Stimulated activated CD8-positive, alpha-beta memory T cell treated with anti-CD3 and anti-CD28 coated beads, Interleukin-15, amount 100 ng/mL, for 1 hour (primary cell): ENCODE measurements around the gene CHSY1.

Experiments used
- DNase-seq: peaks from one replicate; pipeline ENCODE4 v3.0.0-alpha.2; 2020; ENCODE audit warnings: low read depth

CHSY1 gene

DNA sequence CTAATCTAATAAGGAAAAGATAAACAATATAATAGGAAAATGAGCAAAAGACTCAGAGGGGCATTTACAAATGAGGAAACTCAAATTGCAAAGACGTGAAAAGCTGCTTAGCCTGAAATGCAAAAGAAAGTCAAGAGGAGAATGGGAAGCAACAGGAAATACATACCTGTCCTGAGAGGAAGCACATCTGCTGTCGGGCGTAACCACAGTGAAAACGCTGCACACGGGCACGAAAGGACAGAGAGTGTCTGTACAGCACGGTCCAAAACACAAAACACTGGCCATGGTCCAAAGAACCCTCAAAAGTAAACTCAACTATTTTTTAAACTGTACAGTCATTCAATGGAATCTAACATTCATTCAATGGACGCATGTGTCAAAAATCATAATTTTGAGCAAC lies 100.6 kb downstream of the CHSY1 start:
- no peak for DNase-seq

DNA sequence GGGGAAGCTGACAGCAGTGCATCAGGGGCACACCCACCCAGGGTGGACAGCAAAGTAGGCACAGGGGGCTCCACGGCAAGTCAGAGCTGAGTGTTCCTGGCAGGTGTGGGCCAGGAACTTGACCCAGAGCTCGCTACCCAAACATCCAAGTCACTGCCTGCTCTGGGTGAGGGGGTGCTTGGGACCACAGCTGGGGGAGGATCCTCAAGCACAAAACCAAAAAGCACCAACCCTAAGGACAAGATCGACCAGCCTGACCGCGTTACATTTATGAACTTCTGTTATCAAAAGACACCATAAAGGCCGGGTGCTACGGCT lies 101.2 kb downstream of the CHSY1 start:
- DNase-seq = no peak

DNA sequence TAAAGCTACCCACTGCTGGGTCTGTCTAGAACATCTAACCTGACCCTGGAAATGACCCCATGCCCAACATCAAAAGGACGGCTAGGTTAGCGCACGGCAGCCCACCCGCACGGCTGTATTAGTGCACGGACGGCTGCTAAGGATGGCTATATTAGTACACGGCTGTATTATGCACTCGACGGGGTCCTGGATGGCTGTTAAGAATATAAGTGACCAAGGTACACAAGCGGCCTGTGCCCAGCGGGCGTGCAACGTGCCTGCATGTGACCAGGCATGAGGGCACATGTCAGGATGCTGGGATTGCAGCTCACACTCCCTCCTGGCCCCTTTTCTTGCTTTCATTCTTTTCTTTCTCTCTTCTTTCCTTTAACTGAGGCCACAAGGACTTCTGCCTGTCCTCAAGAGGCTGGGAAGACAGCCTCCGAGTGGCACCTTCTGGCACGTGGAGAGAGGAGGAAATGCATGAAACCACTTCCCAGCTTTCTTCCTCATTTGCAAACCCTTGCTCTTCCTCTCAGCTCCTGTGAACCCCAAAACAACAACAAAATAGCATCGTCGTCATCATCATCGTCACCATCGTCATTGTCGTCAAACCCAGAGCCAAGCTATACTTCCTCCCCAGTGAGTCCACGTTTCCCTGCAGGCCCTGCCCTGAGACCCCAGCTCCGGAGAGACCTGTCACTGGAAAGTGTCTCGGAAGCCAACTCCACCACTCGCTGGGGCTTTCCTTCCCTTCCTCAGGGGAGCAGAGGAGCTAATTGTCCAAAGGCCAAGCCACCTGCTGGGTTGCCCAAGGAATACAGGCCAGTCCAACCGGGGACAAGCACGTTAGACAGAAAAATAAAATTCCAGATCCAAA lies 101.8 kb downstream of the CHSY1 start:
- no peak for DNase-seq

DNA sequence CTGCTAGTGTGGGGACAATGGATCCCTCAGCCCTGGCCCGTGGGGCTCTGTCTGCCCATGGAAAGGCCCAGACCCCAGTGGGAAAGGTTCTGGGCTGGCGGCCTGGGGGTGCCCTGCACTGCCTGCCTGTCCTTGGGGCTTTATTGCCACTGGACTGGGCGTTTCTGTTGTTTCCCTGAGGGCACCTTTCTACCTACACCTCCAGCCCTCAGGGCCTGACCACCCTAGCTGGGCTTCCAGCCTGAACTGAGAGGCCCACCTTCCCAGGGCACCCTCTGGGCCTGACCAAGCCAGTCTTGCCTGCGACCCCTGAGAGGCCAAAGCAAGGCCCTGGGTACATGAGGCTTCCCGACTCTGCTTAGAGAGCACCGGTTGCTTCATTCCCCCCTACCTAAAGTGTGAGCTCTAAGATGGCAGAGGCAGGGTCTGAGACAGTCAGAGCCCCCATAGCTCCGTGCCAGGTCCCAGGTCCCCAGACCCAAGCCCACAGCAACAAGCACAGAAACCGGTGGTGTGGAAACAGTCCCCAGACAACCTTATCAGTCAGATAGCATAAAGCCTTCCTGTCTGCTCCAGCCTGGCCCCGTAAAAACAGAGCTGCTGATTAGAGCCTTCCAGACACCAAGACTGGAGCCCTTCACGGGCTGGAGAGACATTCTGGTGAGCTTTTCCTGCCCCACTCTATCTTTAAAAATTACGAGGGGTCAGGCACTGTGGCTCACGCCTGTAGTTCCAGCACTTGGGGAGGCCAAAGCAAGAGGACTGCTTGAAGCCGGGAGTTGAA lies 102.8 kb downstream of the CHSY1 start:
- DNase-seq = no peak

DNA sequence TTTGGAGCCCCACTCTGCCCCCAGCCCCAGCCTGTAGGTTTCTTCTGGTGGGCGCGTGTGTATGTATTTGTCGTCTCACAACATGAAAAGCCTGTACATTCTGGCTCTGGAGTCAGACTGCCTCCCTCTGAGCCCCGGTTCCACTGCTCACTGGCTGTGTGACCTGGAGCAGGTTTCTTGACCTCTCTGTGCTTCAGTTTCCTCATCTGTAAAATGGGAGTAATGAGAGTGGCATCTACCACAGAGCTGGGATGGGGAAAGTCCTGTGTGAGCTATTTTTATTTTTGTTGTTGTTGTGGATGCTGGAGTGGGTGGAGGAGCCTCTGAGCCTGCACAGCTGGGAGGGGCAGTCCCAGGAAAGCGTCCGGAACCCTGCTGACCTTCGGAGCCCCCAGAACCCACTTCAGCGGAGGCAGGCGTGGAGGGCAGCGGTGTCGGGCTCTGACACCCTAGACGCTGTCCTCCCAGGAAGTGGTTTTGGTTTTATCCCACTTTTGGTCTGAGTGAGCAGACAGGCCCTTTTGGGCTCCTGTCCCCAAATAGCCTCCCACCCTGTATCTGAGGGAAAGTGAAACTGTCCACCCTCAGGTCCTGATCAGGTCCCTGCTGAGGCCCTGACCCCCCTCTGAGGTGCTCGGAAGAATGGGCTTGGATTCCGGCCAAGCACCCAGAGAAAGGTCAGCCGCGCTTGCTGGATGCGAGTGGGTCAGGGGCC lies 103.5 kb downstream of the CHSY1 start:
- no peak for DNase-seq

DNA sequence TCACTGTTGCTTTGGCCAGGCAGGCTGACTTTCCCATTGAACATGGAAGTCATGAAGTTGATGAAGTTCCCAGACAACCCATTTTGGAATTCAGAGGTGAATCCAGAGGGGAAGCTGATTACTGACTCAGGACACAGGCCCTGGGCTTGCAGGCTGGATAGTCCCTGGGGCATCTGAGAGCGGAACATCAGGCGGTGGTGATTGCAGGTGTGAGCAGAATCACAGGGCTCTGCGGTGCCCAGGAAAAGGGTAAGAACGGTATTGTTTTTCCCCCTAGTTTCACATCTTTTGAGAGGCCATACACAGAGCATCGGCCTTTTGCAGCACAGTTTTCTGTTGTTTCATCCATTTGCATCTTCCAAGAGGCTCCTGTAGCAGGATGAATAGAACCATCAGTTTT lies 104.7 kb downstream of the CHSY1 start:
- no peak for DNase-seq

DNA sequence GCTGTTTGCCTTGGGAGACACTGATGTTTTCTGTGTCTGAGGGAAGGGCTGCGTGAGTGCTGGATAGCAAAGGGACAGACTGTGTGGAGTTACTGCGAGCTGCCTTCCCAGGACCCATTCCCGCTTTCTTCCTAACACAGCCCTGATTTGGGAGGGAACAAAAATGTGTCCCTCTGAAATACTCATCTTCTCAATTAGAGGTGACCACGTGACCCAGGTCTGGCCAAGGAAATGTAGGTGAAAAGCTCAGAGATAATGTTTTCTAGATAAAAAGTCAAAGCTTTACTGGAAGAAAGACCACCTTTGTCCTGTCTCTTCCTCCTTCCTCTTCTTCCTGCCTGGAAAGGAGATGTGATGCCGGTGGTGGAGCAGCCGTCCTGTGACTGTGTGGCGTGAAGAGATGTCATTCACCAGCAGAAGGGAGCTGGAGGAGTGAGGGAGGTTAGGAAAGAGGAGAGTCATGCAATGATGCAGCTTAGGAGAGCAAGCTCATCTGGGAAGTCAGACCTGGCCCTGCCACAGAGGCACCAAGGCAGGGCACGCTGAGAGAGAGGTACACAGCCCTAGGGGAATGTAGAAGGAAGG lies 105.6 kb downstream of the CHSY1 start:
- no peak for DNase-seq

DNA sequence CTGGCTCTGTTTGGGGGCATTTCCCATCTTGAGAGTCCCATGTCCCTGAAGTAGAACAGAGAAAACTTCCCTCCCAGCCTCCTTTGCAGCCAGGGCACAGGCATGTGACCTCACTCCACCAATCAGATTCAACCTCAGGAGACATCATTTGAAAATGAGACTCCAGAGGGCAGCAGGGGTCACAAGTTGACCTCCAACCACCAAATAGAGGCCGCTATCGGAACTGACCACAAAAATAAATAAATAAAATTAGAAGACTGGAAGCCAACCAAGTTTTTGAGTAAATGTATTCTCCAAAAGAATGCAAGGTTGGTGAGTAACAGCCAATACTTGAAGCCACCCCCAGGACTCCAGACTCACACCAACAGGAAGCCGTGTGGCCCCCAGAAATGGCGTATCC lies 106.5 kb downstream of the CHSY1 start:
- DNase-seq = no peak

DNA sequence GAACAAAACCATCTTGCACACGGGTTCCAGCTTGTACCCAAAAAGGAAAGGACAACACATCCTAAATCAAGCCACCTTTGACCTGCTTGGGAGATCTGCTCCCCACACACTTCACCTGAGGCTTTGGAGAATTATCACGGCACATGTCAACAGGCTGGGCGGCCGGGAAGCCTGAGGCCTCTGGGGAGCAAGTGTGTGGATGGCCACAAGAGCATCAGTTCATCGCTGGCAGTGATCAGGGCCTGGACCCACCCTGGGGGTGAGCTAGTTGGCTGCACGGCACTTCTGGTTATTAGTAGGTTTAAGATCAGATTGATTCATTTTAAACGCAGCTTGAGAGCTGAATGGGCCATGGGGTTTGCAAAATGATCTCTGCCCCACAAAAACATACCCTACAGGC lies 108.5 kb downstream of the CHSY1 start:
- DNase-seq = no peak

DNA sequence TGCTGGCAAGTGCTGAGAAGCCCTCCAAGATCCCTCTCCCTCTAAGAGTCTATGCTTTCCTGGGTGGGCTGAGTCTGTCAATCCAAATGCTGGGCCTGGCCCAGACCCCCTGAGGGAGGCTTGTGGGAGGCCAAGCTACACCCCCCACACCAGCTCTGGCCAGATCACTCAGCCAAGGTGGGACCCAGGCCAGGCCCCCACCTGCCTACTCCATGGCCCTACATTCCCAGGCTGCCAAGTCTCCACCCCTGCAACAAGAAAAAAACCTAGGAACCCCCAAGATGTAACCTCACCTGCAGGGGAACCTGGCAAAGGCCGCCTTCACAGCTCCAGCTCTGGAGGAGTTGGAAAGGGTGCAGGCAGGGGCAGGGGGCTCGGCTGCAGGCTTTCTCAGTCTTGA lies 109.1 kb downstream of the CHSY1 start:
- no peak for DNase-seq

DNA sequence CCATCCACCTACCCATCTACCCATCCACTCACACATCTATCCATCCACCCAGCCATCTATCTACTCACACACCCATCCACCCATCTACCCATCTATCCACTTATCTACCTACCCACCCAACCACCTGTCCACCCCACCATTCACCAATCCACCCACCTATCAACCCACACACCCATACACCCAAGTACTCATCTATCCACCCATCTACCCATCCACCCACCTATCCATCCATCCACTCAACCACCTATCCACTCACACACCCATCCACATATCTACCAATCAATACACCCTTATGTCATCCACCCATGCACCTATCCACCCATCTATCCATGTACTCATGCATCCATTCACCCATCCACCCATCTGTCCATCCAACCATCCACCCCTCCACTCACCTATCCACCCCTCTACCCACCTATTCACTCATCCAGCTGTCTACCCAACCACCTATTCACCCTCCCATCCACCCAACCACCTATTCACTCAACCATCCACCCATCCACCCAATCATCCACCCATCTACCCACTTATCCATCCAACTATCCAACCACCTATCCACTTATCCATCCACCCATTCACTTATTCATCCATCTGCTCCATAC lies 109.8 kb downstream of the CHSY1 start:
- DNase-seq = no peak

DNA sequence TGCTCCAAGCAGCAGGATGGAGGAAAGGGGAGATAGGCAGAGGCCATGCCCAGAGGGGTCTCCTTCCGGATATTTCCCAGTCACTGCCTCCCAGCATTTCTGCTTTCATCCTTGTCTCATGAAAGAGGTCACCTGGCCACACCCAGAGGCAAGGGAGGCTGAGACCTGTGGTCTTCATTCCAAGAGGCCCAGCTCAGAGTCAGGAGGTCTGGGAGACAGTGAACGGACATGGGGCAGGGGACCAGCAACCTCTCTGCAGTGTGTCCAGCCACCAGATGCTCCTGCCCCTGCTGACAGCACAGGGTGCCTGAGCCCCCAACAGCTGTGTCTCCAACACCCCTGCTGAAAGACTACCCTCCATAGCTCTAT lies 111.2 kb downstream of the CHSY1 start:
- DNase-seq = no peak

DNA sequence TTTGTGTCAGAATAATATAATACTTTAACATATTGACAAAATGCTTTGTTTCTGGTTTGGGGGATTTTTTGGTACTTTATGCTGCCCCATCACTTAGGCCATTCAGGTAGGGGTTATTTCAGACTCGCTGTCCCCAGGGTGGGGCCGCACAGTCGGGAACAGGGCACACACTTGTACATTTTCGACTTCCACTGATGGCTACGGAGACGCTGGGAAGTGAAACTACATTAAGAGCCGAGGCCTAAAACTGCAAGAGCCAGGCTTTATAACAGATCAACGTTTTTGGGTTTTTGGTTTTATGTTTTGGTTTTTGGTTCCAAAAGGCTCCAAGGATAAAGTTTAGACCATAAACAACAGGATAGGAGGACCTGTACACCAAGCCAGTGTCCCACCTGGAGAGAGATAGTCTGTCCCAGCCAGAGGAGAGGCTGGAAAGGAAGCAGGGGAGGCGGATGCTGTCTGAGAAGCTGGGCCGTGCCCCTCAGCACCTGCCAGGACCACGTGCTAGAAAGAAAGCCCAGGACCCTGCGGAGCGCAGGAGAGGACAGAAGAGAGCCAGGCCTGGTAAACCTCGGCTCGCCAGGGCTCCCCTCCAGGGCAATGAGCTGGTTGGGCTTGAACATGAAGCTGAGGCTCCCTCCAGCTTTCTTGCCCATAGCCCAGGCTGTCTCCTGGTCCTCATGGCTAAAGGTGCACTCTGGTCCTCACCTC lies 111.7 kb downstream of the CHSY1 start:
- no peak for DNase-seq

DNA sequence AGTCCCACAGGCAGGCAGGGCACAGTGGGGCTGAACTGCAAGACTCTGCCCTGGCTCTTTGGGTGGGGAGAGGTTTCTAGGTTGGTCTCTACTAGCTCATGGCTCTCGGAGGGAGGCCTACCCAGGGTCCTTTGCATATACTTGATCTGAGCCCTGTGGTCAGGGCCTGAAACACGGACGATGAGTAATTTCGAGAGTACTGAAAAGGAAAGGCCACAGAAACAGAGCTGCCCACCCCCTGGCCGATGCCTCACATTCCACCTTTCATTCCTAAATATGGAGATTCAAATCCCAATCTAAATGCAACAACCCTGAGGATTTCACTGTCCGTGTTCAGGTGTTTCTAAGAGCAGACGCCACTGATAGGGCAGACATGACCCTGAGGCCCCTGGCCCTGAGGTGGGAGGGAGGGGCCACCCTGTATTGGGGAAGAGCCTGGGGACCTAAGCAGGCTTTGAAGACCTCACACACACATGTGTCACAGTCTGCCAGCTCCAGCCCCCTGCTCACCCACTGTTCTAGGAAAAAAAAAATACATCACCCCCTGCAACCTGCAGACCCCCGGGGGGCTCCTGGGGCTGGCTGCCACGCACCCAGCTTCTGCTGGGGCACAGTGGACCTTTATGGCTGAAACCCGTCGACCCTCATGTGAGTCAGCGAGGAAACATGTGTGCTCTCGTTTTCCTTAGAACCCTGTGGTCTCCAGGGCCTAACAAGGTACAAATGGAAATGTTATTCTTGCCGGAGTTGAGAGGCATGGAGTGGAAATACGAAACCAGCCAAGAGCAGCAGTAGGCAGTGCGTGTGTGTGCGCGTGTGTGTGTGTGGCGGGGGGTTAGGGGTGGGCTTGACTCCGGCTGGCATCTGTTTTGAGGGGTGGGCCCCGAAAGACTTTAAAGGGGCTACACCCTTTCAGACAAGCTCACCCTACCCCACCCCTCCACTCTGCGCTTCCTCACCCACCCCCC lies 112.7 kb downstream of the CHSY1 start:
- DNase-seq = no peak

DNA sequence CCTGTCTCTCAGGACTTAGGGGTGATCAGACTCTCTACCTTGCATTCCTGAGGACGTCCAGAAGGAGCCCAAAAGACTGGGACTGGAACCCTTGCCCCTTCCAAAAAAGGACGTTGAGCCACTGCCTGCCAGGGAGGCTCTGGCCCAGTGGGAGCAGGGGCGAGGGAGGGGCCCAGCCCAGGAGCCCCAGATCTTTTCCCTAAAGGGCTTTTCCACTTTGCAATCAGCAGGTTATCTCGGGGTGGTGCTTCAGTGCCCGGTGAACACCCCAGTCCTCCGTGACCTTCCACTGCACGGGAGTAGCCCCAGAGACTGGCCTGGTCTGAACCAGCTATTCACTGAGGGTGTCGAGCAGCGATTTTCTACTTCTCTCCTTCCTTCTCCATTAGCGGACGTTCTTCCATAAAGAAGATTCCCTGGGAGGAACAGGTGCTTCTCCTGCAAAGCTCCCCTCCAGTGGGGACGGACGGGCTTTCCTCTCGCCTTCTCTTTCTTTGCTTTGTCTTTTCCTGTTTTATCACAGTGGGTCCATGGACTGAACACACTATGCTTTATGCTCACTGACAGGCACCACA lies 113.7 kb downstream of the CHSY1 start:
- DNase-seq = no peak

DNA sequence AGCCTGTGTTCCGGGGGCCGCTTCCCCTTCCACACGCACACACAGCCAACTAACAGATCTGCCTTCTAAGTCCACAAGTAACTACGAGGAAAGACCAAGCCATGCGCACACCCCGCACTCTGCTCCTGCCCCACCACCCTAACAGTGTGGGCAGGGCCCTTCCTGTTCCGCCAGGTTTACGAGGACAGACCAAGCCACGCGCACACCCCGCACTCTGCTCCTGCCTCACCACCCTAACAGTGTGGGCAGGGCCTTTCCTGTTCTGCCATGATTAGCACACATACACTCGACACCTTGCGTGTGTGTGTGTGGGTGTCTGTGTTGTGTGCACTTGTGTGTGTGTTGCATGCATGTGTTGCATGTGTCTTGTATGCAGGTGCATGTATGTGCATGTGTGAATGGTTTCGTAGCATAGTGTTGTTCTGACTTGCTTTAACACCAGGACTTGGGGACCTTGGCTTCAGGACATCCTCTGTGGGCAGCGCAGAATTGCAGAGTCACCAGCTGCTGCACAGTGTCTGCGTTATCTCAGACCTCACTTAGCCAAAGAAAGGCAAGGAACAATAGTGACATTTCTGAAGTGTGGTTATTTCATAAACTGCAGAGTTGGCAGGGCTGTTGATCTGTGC lies 114.4 kb downstream of the CHSY1 start:
- DNase-seq = no peak

DNA sequence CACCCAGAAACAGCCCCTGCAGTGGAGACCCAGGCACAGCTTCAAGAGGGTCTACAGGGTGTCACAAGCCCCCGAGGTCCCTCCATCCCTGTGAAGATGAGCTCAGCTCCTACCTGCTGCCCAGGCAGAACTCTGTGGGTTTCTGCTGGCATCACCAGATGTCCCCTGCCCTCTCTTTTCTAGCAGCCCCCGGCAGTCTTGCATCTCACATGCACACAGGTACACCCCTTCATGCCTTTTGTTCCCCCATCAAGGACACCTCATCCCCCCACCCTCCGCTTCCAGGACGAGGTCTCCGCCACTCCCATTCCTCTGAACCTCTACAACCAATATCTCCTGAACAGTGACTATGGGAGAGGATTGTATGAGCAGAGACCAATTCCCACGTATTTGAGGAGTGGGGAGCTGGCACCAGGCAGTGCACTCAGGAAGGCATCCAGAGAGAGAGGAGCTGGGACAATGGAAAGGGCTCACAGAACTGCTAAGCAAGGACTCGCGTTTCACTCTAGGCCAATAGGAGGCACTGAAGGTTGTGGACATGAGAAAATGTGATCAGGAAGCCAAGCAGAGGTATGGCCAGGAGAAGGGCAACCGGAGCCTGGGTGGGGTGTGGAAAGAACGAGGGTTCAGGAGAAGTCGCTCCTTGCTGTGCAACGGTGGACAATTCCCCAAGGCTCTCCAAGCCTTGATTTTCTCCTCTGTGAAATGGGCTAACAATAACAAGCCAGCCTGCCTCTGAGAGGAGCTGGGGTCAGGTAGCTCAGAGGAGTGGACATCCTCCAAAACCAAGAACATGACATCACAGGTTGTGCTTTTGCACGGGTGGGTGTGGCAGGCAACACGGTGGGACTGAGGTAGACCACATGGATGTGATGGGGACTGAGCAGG lies 115.2 kb downstream of the CHSY1 start:
- no peak for DNase-seq

DNA sequence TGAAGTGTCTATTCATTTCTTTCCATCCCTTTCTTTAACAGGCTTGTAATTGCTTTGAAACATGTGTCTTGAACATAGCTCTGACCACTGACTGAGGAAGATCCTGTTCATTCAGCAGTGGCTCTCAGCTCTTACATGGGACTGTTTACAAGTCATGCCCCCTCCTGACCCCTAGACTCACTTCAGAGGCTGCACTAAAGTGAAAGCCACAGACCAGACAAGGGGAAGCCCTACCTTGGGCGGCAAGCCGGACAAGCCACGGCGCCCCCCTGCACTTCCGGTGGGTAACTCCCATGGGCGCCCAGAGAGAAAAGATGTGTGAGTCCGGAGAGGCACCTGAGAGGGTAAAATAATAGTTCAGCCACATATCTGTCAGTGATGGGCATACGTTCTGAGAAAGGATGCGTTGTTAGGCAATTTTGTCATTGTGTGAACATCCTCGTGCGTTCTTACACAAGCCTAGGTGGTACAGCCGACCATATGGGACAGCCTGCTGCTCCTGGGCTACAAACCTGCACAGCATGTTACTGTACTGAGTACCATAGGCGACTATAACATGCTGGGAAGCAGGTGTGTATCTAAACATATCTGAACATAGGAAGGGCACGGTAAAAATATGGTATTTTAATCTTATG lies 116.2 kb downstream of the CHSY1 start:
- DNase-seq = no peak
